GM18873 (cell line): ENCODE measurements around the gene JCAD.
"Not testable (repeated sequence)": the region's sequence is repeated elsewhere in the genome, so short reads cannot be mapped to it uniquely, and the experiment has no call there.

Experiments used
- ATAC-seq: cut with Tn5 transposase; IDR thresholded peaks from one replicate; pipeline ENCODE4 v1.9.1; 2021; ENCODE audit warnings: mild to moderate bottlenecking, moderate library complexity, moderate number of reproducible peaks; ENCODE audit not compliant: unreplicated experiment, low FRiP score

Gene JCAD

DNA sequence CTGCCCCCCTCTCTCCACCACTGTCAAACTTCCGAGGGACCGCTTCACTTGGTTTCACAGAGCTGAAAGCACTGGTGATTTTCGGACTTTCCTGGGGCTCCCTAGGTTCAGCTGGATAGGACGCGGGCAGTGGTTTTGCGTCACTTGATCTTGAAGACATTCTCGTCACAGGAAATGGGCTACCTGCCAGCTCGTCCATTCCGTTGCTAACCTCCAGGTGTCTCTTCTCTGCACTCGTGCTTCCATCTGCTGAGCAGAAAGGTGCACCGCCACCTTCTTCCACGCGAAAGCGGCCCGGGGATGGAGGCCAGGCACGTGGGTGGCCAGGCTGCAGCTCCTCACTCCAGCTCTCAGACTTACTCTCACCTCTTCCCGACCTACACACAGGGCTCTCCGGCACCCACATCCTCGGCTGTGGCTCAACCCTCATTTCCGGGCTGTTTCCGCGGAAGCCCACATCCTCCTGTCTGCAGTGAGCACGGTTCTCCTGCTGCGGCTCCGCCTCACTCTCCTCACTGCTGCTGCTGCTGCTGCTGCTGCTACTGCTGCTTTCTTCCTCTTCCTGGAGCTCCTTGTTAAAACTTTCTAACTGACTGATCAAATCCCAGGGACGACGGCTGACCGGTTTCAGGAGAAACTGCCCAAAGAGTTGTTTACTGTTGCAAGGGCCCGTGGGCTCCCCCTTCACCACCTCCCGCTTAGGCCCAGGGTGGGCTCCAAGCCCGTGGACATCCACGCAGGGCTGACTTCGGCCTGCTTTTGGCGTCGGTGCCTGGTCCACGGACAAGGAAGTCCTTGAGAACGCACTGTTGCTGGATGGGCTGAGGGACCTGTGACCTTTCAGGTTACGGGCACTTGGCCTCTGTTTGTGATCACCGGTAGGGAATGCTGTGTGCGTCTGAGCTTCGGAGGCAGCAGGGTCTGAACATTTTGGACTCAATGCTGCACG lies 32.1 kb downstream of the JCAD start:
- peak; percentile 74 for ATAC-seq

DNA sequence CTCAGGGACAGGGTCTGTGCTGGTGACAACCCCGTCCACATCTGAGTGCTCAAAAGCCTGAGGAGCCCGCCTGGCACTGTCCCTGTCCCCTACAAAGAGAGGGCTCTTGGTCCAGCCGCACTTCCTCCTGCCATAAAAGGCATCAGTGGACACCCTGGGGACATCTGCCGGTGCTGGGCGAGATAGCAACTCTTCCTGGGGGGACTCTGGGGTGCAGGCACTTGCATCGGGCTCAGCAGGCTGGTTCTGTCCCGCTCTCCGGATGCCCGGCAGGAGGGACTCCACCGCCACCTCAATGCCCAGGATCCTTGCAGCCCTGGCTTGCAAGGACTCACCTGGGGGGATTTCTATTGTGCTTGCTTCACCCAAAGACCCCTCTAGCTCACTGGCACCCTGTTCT lies 32.8 kb downstream of the JCAD start:
- ATAC-seq = no peak

DNA sequence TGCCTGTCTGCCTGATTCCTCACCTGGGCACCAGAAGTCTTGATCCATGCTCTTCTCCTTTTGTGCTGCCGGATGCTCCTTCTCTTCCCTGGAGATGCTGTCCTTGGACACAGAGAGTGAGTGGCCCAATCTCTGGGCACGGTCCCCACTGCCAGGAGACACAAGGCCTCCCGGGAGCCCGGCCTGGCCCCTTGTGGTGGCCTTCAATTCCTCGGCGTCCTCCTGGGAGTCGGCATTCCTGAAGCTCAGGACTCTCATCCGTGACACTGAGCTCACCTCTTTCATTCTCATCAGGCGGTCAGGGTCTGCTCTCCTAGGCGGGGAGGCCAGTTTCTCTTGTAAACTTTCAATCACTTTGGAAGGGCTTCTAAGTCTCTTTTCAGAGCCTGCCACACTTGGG lies 33.3 kb downstream of the JCAD start:
- ATAC-seq = no peak

DNA sequence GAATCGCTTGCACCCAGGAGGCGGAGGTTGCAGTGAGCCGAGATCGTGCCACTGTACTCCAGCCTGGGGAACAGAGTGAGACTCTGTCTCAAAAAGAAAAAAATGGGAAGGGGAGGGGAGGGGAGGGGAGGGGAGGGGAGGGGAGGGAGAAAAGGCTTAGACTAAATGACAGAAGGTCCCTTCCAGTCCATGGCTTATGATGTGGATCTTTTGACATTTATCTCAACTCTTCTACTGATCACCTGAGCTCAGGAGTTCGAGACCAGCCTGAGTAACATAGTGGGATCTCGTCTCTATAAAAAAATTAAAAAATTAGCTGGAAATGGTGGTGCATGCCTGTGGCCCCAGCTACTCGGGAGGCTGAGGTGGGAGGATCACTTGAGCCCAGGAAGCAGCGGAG lies 34.0 kb downstream of the JCAD start:
- ATAC-seq = not testable (repeated sequence)

DNA sequence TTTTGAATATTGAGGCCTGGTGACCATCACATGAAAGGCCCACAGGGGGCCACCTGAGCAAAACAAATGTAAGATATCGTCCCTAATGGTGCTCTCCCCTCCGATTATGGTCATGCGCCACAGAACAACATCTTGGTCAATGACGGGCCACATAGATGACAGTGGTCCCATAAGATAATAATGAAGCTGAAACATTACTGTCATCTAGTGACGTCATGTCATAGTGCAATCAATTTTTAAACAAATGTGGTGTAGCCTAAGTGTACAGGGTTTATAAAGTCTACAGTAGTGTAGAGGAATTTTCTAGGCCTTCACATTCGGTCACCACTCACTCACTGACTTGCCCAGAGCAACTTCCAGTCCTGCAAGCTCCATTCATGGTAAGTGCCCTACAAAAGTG lies 36.8 kb downstream of the JCAD start:
- ATAC-seq = no peak

DNA sequence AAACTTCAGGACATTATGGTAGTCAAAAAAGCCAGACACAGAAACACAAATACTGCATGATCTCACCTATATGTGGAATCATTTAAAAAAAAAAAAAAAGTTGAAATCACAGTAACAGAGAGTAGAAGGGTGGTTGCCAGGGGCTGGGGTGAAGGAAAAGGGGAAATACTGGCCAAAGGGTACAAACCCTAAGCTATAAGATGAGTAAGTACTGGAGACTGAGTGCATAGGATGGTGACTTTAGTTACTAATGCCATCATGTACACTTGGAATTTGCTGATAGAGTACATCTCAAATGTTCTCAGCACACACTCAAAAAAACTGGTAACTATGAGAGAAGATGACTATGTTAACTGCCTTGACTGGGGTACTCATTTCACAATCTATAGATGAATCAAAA lies 39.9 kb downstream of the JCAD start:
- ATAC-seq = no peak

DNA sequence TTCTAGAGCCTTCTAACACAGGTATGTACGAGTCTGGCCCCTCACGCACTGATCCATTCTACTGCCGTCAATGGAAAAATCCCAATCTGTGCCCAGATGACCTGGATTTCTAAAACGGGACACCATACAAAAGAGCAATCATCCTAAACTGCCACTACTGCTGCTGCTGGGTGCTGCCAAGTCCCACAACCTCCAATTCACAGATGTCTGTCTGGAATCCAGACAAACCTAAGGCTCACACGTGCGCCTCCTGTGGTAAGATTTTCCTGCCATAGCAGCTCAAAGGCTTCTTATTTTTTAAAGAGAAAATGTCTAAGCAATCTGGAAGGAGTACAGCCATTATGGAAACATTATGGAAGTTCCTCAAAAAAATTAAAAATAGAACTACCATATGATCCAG lies 40.9 kb downstream of the JCAD start:
- no peak for ATAC-seq

DNA sequence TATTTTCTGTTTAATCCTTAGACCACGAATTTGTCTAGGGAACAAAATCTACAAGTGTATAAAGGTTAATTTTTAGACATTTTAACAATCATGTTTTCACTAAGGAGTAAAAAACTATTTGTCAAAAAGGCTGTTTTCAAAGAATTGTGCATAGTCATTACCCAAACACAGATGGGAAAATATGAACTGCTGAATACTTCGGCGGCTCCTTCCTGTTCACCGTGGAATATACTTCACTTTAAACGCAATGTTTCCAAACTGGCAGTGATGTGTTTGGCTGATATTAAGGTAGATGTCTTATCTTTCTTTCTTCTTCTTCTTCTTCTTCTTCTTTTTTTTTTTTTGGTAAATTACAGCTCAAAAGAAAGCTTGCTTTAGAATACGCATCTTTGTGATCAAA lies 41.4 kb downstream of the JCAD start:
- no peak for ATAC-seq

DNA sequence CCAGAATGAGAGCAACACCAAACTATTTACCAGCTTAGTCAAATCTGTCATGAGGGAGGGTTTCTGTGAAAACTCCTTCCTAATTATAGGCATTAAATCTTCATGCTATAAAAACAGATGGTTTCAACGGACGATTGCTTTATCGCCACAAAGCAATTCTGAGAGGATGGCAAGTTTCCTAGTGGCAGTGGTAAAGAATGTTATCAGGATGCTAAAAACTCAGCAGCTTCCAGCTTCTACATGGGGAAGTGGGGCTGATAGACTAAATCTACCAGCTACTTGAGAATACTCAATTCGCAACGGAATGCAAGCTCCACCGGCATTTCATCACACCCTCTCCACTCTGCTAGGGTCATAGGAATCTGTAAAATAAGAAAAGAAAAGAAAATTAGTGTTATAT lies 41.8 kb downstream of the JCAD start:
- no peak for ATAC-seq

DNA sequence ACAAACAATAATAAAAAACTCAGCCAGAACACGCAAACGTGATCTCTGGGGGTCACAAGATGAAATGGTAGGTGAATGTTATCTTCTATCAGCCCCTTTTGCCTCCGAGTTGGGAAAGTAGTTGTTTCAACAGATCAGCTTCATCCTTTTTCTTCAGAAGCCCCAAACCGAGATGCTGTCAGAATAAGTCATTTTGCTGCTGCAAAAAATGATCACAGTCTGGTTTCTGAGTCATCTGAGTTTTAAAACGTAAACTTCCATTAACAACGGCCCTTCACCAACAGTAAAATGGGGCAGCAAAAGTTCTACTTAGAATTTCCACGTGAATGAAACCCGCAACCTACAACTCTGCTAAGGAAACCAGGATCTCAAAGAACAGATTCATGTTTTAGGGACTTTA lies 44.9 kb downstream of the JCAD start:
- ATAC-seq = no peak

DNA sequence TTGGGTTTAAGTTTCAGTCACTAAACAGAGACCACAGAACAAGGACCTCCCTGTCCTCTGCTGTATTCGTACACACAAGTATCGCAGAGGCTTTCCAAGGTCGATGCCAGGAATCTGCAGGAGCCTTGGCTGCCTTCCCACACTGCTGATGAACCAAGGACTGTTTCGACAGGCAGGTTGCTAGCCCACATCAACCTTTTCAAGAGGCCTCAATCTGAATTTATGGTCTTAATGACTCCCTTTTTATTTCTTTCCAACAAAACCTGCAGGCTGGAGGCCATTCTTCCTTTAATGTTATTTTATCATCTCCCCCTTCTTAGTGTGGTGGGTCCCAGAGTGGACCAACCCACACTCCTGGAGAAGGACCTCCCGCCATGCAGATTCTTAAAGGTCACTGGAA lies 45.6 kb downstream of the JCAD start:
- no peak for ATAC-seq

DNA sequence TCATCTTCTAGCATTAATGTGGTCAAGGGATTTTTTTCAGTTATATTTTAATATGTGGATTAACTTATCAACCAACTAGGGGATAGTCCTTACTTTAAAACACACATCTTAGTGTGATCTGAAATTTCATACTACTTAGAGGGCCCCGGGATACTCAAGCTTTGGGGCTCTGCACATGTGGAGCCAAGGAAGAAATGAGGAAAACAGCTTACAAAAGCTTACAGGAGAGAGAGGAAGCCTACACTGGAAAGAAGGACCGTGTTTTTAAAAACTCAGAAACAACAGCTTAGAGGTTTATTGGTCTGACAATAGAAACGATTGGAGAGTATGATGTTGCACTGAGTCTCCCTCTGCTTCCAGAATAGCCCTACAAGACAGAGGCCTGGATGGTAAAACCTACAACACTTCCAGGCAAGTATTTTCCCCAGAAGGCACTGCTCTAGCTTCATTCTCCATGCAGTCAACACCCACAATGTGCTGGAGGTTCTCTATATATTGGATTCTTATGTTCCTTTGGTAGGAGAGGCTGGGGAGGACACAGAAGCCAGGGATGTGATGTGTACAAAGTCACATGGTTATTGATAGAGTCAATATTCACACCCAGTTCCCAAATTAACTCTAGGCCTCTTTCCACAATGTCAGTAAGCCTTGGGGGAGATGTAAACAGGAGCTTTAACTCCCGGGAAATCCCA lies 47.3 kb downstream of the JCAD start:
- no peak for ATAC-seq

DNA sequence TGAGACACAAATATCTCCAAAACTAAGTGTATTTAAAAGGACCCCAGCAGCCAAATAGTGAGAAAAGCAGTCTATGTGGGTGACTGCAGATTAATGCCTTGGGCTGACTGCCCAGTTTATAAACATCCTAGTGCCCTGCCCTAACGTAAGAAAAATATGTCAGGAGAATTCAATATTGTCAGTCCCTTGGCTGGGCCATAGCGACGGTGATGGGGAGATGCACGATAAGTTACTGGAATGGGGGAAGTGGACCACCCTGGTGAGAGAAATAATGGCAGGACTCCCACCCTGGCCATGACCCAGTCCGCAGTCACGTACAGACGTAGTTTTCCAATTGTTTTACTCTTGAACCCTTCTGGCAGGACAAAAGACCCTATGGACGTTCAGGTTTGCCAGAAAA lies 48.0 kb downstream of the JCAD start:
- ATAC-seq = no peak

DNA sequence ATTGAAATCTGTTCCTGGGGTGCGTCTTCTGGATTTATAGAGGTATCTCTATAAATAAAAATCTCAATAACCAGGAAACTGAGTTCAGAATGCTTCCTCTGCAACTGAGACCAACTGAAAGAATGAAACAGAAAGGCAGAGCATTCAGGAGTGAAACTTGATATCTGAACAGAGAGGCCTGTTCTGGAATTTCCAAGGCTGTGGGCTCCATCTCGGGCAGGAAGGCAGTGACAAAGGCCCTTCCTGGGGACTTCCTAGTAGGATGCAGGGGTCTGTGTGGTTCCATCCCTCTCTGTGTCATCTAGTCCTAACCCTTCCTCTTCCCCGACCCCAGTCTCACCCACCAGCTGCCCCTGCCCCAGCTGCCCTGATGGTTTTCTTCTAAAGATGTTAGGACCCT lies 52.0 kb downstream of the JCAD start:
- no peak for ATAC-seq

DNA sequence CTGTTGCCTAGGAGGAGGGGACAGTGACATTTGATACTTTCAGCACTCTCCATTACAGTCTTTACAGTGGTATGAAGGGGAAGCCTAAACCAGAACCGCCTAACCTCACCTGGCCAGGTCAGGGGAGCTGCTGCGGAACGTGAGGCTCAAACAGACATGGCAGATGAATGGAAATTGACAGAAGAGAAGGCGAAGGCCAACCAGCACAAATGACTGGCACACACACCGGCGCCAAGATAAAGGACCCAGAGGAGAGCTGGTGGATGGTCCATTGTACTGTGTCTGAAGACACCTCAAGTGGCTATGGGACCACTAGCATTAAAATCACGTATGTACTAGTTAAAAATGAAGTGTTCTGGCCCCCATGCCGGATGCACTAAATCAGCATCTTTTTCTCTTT lies 53.0 kb downstream of the JCAD start:
- no peak for ATAC-seq

DNA sequence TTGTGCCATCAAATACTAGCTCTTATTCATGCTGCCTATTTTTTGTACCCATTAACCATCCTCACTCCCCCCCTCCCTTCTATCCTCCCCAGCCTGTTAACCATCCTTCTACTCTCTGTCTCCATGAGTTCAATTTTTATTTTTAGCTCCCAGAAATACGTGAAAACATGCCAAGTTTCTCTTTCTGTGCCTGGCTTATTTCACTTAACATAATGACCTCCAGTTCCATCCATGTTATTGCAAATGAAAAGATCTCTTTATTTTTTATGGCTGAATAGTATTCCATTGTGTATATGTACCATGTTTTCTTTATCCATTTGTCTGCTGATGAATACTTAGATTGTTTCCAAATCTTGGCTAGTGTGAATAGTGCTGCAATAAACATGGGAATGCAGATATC lies 54.3 kb downstream of the JCAD start:
- ATAC-seq = not testable (repeated sequence)

DNA sequence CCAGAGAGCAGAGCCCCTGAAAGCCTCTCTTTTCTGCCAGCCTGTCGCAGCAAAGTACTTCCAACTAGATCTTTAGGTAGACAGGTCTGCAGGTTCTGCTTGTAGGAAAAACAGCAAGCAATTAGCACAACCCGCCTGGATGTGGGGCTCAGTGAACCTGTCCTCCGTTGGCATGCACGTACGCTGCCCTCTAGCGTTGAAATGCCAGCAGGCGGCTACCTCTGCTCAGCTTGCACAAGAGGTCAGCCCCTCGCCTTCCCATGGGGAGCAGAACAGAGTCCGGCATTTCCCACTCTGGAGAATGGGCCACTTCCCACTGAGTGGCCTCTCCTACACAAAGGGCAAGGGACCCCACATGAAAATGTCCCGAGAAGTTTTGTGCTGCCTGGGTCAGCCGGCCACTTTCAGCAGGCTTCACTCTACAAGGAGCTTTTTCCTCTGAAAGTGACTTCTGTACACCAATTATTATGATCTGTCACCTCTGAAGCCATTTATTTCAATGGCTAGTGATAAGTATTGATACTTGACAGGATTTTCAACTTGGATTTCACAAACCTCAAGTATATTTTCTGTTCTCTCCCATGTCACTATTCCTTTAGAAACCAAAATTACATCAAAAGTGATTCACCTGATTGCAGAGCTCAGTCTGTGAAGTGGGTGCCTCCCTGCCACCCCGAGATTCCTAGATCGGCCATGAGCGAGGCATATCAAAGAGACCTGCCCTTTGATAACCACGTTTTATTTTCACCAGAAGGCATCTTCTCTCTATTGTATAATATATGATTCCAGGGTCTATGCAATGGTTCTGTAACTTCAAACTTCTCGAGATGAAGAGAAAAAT lies 56.7 kb downstream of the JCAD start:
- ATAC-seq = no peak

DNA sequence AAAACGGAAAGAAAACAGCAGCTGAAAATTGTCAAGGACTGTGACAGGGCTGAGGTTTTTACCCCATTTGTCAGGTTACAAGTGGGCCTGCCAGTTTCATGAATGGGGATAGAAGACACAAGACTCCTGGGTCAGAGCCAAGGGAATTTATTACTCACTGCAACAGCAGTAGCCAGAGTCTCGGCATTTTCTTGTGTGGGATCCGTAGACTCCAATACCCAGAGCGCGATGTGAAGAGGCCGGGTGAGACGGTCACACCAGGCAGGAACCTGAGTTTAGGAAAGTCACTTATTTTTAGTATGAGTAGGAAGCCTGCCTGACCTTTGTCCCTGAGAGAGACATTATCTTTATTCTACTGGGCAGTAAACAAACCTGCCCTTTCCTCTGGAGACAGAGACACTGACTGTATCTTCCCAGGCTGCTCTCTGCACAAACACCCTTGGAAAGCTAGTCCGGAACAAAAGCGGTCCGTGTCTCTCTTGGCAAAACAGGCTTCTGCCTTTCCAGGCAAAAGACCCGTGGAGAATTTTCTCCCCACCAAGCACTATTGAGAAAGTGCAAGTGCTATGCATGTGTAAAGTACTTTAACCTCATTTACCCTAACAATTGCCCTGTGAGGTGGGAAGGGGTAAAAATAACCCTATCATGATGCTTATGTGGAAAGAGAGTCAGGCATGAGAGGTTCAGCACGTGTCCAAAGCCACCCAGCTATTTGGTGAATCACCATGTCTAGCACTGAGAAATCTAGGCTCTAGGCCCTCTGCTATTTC lies 58.4 kb downstream of the JCAD start:
- no peak for ATAC-seq

DNA sequence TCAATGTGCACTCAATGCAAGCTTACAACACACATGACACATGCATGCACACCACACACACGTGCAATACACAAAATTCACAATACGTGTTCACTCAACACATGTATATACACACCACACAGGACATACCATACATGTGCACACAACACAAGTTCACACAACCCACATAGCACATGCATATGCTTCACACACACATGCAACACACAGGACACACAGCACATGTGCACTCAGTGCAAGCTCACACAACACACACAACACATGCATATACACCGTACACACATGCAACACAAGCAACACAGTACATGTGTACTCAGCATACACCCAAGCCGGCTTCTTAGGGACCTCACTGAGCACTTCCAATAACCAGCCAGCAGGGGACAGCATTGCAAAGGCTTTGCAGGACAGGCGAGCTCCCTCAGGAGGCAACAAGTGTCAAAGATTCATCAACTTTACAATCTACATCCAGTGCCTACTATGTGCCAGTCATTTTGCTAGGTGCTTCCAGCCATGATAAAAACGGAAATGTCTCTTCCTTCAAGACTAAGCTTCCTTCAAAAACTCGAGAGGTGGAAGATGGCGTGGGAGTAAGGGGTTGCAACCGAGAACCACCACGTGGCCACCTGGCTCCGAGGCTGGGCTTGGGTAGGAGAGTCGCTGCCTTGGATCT lies 61.1 kb downstream of the JCAD start:
- ATAC-seq = peak; percentile 53

DNA sequence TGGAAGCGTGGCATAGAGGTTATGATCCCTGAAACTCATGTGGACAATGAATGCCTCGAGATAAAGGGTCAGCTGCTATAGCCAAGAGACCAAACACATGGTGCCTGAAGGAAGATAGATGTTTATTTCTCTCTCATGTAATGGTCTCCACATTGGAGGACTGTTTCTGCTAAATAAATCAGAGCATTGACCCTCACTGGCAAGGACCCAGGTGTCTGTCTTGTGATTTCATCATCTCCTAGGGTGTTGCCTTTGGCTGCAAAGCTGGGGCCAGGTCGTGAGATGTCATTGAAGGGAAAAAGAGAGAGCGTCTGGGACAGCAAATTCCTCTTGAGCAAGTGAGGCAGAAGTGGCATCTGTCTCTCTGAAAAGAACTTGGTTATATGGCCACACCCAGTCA lies 64.6 kb downstream of the JCAD start:
- ATAC-seq = no peak
